ENCODE measurements around the gene NFIB.

NFIB gene

DNA sequence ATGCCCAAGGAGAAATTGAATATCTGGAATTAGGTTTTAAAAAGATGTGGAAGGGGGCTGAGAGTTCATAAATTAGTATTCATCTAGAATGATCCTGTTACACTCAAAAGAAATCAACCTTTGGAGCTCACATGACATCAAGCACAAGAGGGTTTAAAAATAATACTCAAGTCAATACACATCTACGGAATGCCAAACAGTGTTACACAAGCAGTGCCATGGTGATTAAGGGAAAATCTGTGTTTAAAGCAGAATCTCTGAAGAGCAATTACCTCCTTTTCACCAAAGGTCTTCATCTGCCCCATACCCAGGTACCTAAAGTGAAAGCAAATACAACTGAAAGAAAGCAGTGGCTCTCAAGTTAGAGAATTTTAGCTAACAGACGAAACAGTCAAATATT is 261.6 kb downstream of the NFIB start:
- DNase-seq (ENCODE audit: low read depth in 3 of 3, low spot score in 1 of 3), result no peak

DNA sequence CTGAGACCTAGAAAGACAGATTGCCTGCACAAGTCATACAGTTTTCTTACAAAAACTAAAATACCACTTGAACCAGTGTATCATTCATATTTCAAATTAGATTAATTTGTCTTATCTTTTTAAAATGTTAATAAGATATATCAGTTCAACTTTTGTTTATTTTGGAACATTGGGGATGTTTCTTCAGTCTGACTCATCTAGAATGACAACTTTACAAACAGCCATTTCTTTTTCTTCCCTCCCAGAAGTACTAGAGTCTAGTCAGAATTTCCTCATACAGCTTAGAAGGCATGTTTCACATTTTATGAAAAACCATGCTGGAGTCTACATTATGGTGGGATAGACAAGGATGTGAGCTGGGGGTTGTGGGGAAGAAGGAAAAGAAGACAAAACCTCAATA is 262.5 kb downstream of the NFIB start:
- no peak for DNase-seq (ENCODE audit: low read depth in 3 of 3, low spot score in 1 of 3)

DNA sequence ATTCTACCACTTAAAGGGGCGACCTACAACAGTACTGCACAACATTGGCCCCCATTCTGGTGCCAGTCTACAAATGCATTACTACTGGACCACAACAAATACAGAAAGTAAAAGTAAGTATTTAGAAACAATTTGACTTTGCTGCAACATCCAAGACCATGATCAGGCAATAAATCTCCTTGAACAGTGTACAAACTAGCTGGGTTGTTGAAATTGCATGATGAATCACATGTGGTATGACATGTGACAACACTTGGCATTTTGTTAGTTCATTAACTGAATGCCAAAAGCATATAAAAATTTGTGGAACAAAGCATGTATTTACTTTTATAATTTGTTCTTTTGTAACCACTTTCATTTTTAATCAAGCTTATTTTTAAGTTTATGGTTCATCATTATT is 270.5 kb downstream of the NFIB start:
- DNase-seq (ENCODE audit: low read depth in 3 of 3, low spot score in 1 of 3), result no peak

DNA sequence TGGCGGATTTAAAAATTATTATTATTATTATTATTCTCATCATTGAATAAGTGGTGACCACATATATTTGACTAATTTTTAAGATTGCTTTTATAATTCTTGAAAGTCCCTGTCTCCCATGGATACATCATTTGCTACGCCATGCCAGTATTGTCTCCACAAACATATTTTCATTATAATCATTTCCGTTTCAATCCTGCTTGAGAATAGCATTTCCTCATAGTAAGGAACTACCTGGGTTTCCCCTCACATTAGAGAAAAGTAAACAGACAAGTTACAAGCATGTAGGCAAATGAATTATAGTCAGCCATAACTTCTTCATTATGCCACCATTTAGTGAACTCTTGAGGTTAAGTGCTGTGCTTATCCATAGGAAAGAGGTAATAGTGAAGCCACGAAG is 276.6 kb downstream of the NFIB start:
- DNase-seq (ENCODE audit: low read depth in 3 of 3, low spot score in 1 of 3), result no peak

DNA sequence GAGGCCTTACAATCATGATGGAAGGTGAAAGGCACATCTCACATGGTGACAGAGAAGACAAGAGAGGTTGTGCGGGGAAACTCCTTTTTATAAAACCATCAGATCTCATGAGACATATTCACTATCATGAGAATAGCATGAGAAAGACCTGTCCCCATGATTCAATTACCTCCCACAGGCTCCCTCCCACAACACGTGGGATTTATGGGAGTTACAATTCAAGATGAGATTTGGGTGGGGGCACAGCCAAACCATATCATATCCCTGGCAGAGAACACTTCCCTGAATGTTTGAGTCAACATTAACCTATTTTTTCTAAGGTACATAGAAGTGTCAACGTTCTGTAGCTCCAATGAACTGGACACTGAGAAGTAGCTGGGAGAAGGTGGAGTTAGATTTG is 280.9 kb downstream of the NFIB start:
- no peak for DNase-seq (ENCODE audit: low read depth in 3 of 3, low spot score in 1 of 3)

Measured in stimulated activated CD4-positive, alpha-beta T cell treated with anti-CD3 and anti-CD28 coated beads, TNF-alpha, amount 100 ng/mL, for 1 hour (primary cell).